ENCODE data around the gene SMIM35.
"Not testable (repeated sequence)": the region's sequence is repeated elsewhere in the genome, so short reads cannot be mapped to it uniquely, and the experiment has no call there.

Gene SMIM35

GRCh38 chr11:118017631-118018315, 69.0 kb downstream of the SMIM35 start:
- DNase-seq: no peak

- no peak for DNase-seq
Measured at GRCh38 chr11:118017111-118017510, 69.7 kb downstream of the SMIM35 start.

- DNase-seq: no peak
Measured at GRCh38 chr11:118016104-118016503, 70.7 kb downstream of the SMIM35 start.

GRCh38 chr11:118015385-118015841, 71.3 kb downstream of the SMIM35 start:
- peak; percentile 34 for DNase-seq

GRCh38 chr11:118014022-118014421, 72.7 kb downstream of the SMIM35 start:
- no peak for DNase-seq

GRCh38 chr11:118012083-118012669, 74.6 kb downstream of the SMIM35 start:
- DNase-seq: no peak

GRCh38 chr11:118010738-118011461, 75.9 kb downstream of the SMIM35 start:
- no peak for DNase-seq

- DNase-seq: no peak
Measured at GRCh38 chr11:118009864-118010737, 76.7 kb downstream of the SMIM35 start.

- no peak for DNase-seq
Measured at GRCh38 chr11:118008271-118008911, 78.4 kb downstream of the SMIM35 start.

GRCh38 chr11:118007563-118008270, 79.0 kb downstream of the SMIM35 start:
- DNase-seq: not testable (repeated sequence)

GRCh38 chr11:118007040-118007439, 79.7 kb downstream of the SMIM35 start:
- DNase-seq: no peak

GRCh38 chr11:118006153-118006534, 80.6 kb downstream of the SMIM35 start:
- no peak for DNase-seq

- DNase-seq: no peak
Measured at GRCh38 chr11:118005224-118006152, 81.3 kb downstream of the SMIM35 start.

GRCh38 chr11:118004543-118005223, 82.1 kb downstream of the SMIM35 start:
- DNase-seq: no peak

GRCh38 chr11:118003456-118003855, 83.3 kb downstream of the SMIM35 start:
- DNase-seq: no peak

GRCh38 chr11:118002541-118003423, 84.0 kb downstream of the SMIM35 start:
- DNase-seq: peak; percentile 37

- no peak for DNase-seq
Measured at GRCh38 chr11:118002010-118002540, 84.7 kb downstream of the SMIM35 start.

- DNase-seq: no peak
Measured at GRCh38 chr11:118001494-118001971, 85.2 kb downstream of the SMIM35 start.

- no peak for DNase-seq
Measured at GRCh38 chr11:118000850-118001228, 85.9 kb downstream of the SMIM35 start.

Data from activated CD8-positive, alpha-beta memory T cell treated with anti-CD3 and anti-CD28 coated beads, Interleukin-2, amount 50 U/mL, for 4 hours (primary cell).